ENCODE data around the gene CCNT2.
"Not testable (repeated sequence)": the region's sequence is repeated elsewhere in the genome, so short reads cannot be mapped to it uniquely, and the experiment has no call there.

The CCNT2 gene

DNA sequence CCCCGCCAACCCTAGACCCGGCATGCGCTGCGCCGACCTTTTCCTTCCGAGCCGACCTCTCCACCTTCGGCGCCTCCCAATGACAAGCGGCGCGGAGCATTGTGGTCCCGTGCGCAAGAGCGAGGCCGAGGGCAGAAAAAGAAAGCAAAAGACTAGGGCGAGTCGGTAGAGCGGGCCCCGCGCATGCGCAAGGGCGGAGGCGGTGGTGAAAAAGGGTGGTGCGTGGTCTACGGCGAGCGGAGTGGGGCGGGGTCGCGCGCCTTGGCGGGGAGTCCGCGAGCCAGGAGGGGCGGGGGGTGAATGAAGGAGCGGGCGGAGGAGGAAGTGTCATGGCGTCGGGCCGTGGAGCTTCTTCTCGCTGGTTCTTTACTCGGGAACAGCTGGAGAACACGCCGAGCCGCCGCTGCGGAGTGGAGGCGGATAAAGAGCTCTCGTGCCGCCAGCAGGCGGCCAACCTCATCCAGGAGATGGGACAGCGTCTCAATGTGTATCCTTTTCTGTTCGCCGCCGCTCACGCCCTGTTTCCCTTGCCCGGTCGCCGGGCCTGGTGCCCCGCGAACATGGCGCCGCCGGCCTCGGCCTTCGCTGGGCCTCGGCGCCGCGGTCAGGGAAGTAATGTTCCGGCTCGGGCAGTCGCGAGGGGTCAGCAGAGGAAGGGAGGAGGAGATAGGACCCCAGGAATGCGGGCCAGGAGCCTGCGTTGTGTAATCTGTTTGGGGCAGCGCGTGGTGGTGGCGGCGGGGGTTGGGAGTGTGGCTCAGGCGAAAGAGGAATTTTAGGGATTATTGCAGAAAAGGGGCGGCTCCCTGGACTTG is at the start of gene CCNT2:
CCNT2 (plus strand) TSS at position 297 of the 815 bp plus-strand sequence; CDS start at position 330, 33 bp downstream.
- peak; percentile 96 for DNase-seq

DNA sequence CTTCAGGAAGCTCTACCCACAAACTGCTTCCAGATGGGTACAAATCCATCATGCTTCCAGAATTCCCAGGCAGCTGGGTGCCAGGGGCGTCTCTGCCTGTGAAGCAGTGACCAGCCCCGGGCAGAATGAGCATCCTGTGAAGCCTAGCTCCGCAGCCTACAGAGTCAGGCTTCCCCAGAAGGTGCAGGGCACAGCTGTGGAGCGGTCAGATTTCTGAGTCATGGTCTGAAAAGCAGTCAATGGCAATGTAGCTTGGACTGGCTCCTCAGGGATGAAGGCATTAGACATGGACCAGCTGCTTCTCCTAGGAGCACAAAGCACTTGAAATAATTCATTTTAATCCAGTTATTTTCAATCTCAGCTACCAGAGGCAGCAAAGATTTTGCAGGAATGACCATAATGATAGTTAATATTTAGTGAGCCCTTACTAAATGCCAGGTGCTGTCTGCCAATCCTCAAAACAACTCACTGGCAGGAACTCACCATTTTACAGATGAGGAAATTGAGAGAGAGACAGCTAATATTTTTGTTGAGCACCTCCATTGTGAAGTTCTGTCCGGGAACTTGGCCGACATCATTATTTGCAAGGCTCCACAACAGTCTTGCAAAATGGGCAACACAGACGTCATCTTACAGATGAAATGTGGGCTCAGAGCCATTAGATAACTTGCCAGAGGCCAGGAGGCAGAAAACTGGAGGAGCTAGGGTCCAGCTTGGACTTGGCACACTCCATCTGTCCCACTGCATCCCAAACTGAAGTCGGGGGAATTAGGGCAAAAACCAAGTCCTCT is 48.5 kb upstream of the CCNT2 start:
- no peak for DNase-seq

DNA sequence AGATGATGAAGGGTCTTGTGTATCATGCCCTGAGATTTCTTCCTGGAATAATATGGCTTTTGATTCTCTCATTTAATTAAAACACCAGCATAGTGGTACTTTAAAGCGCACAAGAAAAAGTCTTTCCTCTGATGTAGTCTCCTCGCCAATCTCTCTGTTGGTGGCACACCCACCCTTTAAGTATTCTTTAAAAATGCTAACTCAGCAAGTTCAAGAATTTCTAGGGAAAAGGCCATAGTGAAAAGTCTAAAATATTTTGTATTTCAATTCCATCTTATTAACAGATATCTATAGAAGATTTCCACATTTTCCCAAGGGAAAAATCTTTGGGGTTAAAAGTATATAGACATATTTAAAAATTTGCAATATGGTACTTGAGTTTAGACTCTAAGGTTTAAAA is 45.5 kb upstream of the CCNT2 start:
- no peak for DNase-seq

DNA sequence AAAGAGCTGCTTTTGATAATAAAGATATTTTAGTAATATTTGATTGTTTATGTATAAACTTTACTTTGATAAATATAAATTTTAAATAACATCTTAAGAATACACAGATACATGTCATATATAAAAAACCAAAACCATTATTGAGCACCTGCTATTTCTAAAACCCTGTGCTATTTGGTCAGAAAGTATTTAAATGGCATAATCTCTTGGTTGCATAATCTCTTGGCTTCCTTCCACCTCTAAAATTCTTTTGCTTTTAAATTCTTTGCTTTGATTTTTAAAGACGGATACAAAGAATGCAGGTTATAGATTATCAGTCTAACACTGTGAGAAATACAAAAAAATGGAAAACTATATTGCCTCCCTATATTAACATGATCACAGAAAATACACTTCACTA is 43.3 kb upstream of the CCNT2 start:
- DNase-seq: no peak

DNA sequence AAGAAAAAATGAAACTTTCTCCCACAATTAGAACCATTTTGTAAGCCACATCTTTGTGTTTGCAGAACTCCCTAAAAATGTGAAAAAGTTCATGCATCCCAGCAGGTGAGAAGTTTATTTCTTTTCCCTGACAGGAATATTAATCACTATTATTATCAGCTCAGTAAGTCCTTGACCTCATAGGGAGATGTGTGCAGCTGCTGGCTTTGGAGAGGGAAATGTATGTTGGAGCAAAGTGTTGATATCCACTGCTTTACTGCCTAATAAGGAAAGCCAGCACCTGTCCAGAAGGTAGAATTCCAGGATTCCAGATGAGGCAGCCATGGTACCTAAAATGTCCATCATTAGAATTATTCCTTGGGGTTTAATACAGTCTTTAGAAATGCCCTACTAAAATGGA is 35.8 kb upstream of the CCNT2 start:
- DNase-seq: no peak

DNA sequence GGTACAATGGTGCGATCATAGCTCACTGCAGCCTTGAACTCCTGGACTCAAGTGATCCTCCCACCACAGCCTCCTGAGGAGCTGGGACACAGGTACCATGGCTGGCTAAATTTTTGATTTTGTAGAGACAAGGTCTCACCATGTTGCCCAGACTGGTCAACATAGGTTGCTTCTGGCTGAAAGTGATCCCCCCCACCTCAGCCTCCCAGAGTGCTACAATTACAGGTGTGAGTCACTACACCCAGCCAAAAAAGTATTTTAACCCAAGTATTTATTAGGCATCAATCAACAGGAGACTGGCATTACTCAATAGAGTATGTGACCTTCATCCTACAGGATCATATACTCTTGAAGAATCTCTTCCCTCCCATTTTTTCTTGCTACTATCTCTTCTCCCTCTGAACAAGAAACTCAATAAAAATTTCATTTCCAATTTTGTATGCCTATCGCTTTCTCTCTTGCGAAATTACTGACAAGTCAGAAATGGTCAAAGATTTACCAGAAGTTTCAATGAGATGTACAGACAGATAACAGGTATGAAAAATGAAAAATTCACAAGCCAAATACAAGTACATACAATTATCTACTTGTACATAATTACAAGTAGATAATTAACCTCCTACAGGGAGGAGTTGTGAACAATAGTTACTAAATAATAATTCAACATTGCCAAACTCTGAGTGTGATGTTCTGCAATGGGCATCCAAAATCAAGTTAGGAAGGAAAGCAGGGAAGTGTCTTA is 34.9 kb upstream of the CCNT2 start:
- no peak for DNase-seq

DNA sequence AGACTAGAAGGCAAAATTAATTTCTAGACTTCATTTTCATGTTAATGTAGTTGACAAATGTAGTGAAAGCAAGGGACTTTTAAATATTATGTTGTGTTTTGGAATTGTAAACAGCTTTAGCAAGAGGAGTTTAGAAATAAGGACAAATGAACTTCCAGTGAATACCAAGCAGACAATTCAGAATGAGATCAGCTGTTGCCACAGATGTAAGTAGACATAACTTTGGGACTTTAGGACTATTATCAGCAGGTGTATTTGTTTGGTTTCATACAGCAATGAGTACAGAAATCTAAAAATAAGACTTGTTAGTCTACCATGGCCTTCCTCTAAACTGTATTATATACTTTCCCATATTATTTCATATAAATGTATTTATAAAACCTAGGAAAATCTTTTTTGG is 34.2 kb upstream of the CCNT2 start:
- DNase-seq: no peak

DNA sequence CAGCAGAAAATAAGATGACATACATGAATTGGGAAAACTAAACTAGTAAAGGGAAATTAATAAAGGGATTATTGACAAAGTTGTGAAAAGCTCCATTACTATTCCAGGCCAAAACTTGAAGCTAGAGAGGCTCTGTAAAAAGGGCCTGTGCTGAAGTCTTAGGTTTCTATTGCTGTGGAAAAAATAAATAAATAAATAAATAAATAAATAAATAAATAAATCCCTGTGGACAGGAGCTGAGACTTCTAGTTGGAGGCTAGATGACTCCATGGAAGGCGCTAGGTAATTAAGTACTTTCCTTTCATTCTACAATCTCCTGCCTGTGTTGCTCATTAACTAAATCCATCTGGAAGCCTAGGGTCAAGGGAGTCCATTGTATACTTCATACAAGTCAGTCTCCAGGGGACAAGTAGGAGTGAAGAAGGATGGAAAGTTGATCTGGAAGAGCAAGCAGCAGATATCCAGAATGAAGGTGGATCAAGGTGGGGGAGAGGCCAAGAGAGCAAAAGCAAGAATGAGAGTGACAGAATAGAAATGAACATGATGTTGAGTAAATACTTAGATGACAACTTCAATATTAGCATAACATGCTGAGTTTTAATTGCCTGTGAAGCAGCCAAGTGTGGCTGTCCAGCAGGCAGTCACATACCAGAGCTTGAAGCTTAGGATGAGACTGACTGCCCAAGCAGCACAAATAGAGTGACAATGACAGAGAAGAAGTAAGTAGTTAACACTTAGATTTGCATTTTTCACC is 26.2 kb upstream of the CCNT2 start:
- DNase-seq: no peak

DNA sequence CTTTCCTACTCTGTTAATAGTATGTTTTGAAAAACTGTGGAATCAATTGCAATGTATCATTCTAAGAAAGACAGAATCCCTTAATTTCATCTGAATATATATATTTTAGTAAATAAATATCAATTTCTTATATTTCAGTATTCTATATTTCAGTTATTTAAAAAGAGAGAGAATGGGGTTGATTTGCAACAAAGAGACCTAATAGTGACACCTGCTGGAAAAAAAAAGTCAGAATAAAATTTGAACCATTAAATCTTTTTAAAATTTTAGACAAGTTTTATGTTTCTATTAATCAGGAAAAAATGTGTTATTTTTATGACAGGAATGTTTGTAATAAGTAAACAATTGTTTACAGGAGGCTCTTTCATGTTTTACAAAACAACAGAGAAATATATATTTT is 20.7 kb upstream of the CCNT2 start:
- no peak for DNase-seq

DNA sequence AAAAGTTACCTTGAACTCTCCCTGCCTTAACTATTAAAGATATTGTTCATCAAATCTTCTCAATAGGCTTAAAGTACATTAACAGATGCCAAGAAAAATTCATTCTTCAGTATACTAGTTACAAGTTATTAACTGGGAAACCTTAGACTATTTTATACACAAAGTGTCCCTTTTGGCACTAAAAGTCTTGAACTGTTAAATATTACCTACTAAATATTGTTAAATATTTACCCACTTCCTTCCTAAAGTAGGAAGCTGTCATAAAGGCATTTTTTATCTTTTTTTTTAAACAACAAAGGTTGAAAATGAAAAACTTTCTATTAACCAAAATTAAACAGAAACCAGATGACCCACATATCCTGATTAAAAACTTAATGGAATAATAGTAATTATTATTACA is 19.4 kb upstream of the CCNT2 start:
- no peak for DNase-seq

DNA sequence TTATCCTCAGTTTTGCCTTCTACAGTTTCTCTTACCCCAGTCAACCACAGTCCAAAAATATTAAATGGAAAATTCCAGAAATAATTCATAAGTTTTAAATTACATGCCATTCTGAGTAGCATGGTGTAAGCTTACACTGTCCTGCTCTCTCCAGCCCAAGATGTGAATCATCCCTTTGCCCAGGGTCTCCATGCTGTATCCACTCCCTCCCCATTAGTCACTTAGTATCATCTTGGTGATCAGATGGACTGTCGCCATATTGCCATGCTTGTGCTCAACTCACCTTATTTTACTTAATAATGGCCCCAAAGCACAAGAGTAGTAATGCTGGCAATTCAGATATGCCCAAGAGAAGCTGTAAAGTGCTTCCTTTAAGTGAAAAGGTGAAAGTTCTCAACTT is 18.5 kb upstream of the CCNT2 start:
- DNase-seq: no peak

DNA sequence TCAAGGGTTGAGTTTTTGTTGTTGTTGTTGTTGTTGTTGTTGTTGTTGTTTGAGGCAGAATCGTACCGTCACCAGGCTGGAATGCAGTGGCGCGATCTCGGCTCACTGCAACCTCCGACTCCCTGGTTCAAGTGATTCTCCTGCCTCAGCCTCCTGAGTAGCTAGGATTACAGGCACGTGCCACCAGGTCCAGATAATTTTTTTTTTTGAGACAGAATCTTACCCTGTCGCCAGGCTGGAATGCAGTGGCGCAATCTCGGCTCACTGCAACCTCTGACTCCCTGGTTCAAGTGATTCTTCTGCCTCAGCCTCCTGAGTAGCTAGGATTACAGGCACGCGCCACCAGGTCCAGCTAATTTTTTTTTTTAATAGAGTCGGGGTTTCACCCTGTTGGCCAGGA is 14.9 kb upstream of the CCNT2 start:
- DNase-seq: not testable (repeated sequence)

DNA sequence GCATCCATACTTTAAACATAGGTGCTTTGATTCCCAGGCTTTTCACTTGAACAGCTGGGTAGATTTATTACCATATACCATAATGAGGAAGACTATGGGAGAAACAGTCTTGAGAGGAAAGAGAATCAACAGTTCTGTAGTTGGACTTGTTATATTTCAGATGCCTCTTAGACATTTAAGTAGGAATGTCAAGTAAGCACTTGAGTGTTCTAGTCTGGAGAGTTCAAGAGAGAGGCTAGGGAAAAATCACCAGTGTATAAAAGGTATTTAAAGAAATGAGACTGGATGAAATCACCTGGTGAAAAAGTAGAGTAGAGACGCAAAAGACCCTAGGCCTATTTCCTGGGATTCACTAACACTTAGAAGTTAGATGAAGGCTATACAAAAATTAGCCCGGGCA is 13.5 kb upstream of the CCNT2 start:
- DNase-seq: no peak

DNA sequence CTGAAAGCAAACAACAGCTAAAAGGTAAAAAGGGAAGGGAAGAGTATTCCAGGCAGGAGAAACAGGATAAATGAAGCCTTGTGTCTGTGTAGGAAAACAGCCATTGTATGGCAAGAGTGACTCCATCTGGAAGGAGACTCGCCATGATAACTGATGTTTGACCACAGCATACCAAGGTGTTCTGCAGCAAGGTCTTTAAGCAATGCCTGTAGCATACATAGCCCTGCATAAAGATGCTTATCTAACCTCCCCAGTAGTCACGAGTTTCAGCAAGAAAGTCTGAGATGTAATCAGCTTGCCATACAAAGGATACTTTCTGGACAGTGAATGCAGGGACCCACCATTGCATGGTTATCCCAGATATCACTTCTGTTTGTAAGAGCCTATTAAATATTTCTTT is 11.9 kb upstream of the CCNT2 start:
- no peak for DNase-seq

DNA sequence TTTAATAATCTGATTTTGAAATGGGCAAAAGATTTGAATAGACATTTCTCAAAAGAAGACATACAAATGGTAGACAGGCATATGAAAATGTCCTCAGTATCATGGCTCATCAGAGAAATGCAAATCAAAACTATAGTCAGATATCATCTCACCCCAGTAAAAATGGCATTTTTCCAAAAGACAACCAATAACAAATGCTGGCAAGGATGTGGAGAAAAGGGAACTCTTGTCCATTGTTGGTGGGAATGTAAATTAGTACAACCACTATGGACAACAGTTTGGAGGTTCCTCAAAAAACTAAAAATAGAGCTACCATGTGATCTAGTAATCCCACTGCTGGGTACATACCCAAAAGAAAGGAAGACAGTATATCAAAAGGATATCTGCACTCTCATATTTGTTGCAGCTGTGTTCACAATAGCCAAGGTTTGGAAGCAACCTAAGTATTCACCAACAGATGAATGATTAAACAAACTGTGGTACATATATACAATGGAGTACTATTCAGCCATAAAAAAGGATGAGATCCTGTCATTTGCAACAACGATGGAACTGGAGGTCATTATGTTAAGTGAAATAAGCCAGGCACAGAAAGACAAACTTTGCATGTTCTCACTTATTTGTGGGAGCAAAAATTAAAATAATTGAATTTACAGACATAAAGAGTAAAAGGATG is 11.0 kb upstream of the CCNT2 start:
- DNase-seq: not testable (repeated sequence)

DNA sequence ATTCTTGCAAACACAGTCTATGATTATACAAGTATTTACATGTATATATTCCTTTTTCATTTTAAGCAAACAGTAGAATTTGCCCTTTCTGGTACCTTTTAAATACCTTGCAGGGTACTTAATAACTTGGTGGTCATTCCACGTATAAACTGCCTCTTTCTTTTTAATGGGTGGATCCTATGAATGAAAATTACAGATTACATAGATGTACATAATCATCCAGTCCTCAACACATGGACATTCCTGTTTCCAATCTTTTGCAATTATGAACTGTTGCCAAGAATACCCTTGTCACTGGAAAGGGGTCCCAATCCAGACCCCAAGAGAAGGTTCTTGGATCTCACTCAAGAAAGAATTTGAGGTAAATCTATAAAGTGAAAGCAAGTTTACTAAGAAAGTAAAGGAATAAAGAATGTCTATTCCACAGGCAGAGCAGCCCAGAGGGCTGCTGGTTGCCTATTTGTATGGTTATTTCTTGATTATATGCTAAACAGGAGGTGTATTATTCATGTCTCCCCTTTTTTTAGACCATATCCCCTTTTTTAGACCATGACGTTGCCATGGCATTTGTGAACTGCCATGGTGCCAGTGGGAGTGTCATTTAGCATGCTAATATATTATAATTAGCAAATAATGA is 7.7 kb upstream of the CCNT2 start:
- no peak for DNase-seq

DNA sequence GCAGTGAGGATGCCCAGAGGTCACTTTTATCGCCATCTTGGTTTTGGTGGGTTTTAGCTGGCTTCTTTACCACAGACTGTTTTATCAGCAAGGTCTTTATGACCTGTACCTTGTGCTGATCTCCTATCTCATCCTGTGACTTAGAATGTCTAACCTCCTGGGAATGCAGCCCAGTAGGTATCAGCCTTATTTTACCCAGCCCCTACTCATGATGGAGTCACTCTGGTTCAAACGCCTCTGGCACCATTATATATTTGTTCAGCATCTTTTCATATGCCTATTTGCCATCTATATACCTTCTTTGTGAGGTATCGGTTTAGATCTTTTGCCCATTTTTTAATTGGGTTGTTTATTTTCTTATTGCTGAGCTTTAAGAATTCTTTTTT is 7.2 kb upstream of the CCNT2 start:
- no peak for DNase-seq

DNA sequence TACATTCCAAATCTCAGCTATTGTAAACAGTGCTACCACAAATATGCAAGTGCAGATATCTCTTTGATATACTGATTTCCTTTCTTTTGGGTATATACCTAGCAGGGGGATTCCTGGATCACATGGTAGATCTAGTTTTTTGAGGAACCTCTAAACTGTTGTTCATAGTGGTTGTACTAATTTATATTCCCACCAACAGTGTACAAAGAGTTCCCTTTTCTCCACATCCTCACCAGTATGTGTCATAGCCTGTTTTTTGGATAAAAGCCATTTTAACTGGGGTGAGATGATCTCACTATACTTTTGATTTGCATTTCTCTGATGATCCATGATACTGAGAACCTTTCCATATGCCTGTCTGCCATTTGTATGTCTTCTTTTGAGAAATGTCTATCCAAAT is 6.3 kb upstream of the CCNT2 start:
- DNase-seq: no peak

DNA sequence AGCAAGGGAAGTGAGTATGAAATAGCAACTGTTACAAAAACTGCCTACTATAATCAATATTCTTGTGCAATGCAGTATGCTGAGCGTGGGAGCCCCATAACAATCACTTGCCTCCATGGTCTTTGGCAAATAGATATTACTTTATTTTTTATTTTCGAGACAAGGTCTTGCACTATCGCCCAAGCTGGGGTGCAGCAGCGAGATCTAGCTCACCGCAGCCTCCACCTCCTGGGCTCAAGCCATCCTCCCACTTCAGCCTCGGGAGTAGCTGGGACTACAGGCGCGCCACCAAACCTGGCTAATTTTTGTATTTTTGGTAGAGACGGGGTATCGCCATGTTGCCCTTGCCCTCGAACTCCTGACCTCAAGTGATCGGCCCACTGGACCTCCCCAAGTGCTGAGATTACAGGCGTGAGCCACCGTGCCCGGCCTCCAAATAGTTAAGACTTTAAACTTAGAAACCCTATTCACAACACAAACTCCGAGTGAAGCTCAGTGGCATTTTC is 1.2 kb upstream of the CCNT2 start:
- no peak for DNase-seq

DNA sequence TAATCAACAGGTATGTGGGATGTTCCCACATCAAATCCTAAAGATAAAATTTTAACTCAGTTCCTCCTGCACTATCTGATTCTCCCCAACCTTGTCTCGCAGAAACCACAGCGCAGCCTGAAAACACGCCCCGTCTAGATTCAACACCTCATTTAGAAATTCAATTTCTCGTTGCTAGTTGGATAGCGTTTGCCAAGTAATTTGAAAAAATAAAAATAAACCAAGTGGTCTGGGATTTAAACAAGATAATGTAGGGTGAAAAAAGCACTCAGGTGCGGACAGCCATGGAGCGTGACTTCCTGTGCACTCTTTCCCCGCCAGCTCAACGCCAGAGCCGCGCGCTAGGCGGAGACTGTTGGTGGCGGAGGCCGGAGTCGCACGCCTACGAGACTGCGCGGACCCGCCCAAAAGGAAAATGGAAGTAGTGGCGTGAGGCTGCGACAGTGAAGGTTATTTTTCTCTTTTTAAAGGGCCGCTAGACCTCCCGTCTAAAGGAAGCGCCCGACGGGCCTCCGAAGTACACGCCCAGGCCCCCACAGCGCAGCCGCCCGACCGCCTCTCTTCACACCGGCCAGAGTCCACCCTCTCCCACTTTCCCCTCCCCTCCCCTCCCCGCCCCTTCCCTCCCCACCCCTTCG is 615 bp upstream of the CCNT2 start:
- peak; percentile 88 for DNase-seq
